GM12892 (cell line): ENCODE data around the gene ANK2.

Experiments
- POLR2A ChIP-seq: IDR thresholded peaks from 2 replicates; pipeline ENCODE4 v1.6.1; 2011; ENCODE audit warnings: low read depth, low read length, control low read depth
- POLR2AphosphoS5 ChIP-seq: IDR thresholded peaks from 2 replicates; pipeline ENCODE4 v1.6.1; 2011; ENCODE audit warnings: low read depth, low read length, control low read depth

GRCh38 chr4:113071274-113071673, 21.8 kb downstream of the ANK2 start:
- TF ChIP-seq POLR2A (no peak), POLR2AphosphoS5 (no peak)
